Transverse colon (tissue), 4 donors: ENCODE data around the gene RAB3C.

Experiments
- EP300 ChIP-seq: sonication (generic); formaldehyde crosslinking; IDR thresholded peaks from one replicate; pipeline ENCODE4 v1.6.1; 2017; ENCODE audit warnings: antibody characterized with exemption, low read depth
- POLR2A ChIP-seq: fragments of 450-650 bp; IDR thresholded peaks from one replicate; pipeline ENCODE4 v1.6.1; 2016; ENCODE audit warnings: antibody characterized with exemption, mild to moderate bottlenecking, moderate library complexity
- POLR2AphosphoS5 ChIP-seq, 3 donors: sonication (generic); formaldehyde crosslinking; IDR thresholded peaks; one replicate each; pipeline ENCODE4 v1.6.1; 2016; ENCODE audit warnings: antibody characterized with exemption in 3 of 3
- TF ChIP-seq, protein P1 (sequence below), 5 experiments: fragments of 200-600 bp in 3 of 5; fragments of 450-650 bp in 2 of 5; sonication (generic) in 3 of 5; IDR thresholded peaks; 1 replicate in 2 of 5; 2 replicates in 3 of 5; pipeline ENCODE4 v1.5.1; 2016 to 2017; ENCODE audit warnings: antibody characterized with exemption in 5 of 5, inconsistent platforms in 3 of 5, mild to moderate bottlenecking in 2 of 5, moderate library complexity in 1 of 5

DNA sequence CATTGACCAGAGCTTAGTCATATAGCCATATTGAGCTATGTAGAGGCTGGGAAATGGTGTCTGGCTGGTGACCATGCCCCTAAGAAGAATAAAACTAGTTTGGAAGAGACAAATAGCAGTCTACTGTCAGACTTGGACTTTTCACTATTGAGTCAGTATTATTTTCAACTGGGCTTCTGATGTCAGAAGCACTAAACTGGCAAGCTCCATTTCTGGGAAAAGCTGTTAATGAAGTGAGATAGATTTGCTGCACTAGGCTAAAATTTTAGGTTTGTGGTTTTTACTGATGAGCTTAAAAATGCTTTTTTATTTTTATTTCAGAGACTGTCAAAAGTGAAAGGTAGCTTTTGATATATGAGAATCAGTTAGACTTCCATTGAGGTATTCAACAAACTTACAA lies 220.2 kb downstream of the RAB3C start:
- TF ChIP-seq, protein P1, sequence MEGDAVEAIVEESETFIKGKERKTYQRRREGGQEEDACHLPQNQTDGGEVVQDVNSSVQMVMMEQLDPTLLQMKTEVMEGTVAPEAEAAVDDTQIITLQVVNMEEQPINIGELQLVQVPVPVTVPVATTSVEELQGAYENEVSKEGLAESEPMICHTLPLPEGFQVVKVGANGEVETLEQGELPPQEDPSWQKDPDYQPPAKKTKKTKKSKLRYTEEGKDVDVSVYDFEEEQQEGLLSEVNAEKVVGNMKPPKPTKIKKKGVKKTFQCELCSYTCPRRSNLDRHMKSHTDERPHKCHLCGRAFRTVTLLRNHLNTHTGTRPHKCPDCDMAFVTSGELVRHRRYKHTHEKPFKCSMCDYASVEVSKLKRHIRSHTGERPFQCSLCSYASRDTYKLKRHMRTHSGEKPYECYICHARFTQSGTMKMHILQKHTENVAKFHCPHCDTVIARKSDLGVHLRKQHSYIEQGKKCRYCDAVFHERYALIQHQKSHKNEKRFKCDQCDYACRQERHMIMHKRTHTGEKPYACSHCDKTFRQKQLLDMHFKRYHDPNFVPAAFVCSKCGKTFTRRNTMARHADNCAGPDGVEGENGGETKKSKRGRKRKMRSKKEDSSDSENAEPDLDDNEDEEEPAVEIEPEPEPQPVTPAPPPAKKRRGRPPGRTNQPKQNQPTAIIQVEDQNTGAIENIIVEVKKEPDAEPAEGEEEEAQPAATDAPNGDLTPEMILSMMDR (IDR thresholded peaks at IDR 0.05) = no peak
- TF ChIP-seq POLR2A (no peak), EP300 (no peak), POLR2AphosphoS5 (IDR thresholded peaks at IDR 0.05) (no peak)
